Upper lobe of right lung (tissue), 1 donor: ENCODE data around the gene MCC. TPM values are rescaled to one million over a fixed set of nuclear protein-coding genes. Genes with fewer than 3 reads are reported as not detected.

Experiments
- ATAC-seq: fragments of 200-7000 bp; cut with Tn5 transposase; one replicate; pipeline ENCODE4 v1.9.1; 2020; ENCODE audit warnings: mild to moderate bottlenecking, moderate library complexity
- DNase-seq: peaks from one replicate; pipeline ENCODE4 v3.0.0-alpha.2; 2020
- H3K27ac ChIP-seq: fragments of 200-600 bp; one replicate; pipeline ENCODE4 v1.8.0; 2022
- H3K27me3 ChIP-seq: fragments of 200-600 bp; one replicate; pipeline ENCODE4 v1.8.0; 2022; ENCODE audit warnings: mild to moderate bottlenecking
- H3K36me3 ChIP-seq: fragments of 200-600 bp; one replicate; pipeline ENCODE4 v1.8.0; 2022
- H3K4me1 ChIP-seq: fragments of 200-600 bp; one replicate; pipeline ENCODE4 v1.8.0; 2022
- H3K4me3 ChIP-seq: fragments of 200-600 bp; one replicate; pipeline ENCODE4 v1.8.0; 2022; ENCODE audit warnings: mild to moderate bottlenecking
- H3K9me3 ChIP-seq: fragments of 200-600 bp; one replicate; pipeline ENCODE4 v1.8.0; 2022
- intact Hi-C: fragments of 100-400 bp; cut with DNase I; formaldehyde crosslinking; loops from one replicate; pipeline ENCODE4 v1.11.0; 2022
- total RNA-seq: library from RNA; stranded (reverse); fragmentation: NEBNext Ultra II Directional; extraction: Animal tissue kit (Norgen Biotek cat#: 25700); gene quantifications from one replicate; pipeline ENCODE4 v1.2.1, GENCODE V29; 2021
- TF ChIP-seq, protein P1 (sequence below): fragments of 200-600 bp; IDR thresholded peaks from one replicate; pipeline ENCODE4 v1.8.0; 2022; ENCODE audit warnings: antibody characterized with exemption
- donor health status: DM: no; HTN: yes; CAD: no; lungs with severe emphysema.

The MCC gene
- total RNA-seq, 1 donor from 2014 or later = 18.6 TPM

DNA sequence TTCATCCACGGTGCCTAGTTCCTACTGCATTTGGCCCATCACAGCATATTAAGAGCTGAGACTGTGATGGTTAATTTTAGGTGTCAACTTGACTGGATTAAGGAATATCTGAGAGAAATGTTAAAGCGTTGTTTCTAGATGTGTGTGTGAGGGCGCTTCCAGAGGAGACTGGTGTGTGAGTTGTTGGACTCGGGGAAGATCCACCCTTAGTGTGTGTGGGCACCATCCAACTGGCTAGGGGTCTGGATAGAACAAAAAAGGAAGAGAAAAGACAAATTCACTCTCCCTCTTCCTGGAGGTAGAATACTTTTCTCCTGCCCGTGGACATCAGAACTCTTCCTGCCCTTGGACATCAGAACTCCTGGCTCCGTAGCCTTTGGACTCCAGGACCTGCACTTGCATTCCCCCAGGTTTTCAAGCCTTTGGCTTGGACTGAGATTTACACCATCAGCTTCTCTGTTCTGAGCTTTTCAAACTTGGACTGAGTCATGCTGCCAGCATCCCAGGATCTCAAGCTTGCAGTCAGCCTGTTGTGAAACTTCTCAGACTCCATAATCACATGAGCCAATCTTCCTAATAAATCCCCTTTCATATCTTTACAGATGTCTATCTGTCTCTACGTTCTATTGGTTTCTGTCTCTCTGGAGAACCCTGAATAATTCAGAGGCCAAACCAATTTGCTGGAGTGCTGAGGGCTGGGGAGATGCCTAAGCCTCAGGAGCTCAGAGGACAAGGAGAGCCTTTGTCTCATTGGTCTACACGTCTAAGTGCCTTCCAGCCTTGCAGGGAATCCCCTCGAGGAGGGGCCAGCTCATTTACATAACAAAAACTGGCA is 347.2 kb downstream of the MCC start:
- no peaks in the 10 kb centered on the region for H3K4me1 ChIP-seq
- H3K9me3 ChIP-seq = no peaks in the 10 kb centered on the region
- no peaks in the 10 kb centered on the region for H3K36me3 ChIP-seq
- DNase-seq (no peak), ATAC-seq (no peak)
- H3K27ac ChIP-seq = no peak overlapping the region
- H3K27me3 ChIP-seq = no peaks in the 10 kb centered on the region
- TF ChIP-seq, protein P1, sequence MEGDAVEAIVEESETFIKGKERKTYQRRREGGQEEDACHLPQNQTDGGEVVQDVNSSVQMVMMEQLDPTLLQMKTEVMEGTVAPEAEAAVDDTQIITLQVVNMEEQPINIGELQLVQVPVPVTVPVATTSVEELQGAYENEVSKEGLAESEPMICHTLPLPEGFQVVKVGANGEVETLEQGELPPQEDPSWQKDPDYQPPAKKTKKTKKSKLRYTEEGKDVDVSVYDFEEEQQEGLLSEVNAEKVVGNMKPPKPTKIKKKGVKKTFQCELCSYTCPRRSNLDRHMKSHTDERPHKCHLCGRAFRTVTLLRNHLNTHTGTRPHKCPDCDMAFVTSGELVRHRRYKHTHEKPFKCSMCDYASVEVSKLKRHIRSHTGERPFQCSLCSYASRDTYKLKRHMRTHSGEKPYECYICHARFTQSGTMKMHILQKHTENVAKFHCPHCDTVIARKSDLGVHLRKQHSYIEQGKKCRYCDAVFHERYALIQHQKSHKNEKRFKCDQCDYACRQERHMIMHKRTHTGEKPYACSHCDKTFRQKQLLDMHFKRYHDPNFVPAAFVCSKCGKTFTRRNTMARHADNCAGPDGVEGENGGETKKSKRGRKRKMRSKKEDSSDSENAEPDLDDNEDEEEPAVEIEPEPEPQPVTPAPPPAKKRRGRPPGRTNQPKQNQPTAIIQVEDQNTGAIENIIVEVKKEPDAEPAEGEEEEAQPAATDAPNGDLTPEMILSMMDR = no peak
- intact Hi-C loops = no loop called here
- H3K4me3 ChIP-seq = no peak overlapping the region

DNA sequence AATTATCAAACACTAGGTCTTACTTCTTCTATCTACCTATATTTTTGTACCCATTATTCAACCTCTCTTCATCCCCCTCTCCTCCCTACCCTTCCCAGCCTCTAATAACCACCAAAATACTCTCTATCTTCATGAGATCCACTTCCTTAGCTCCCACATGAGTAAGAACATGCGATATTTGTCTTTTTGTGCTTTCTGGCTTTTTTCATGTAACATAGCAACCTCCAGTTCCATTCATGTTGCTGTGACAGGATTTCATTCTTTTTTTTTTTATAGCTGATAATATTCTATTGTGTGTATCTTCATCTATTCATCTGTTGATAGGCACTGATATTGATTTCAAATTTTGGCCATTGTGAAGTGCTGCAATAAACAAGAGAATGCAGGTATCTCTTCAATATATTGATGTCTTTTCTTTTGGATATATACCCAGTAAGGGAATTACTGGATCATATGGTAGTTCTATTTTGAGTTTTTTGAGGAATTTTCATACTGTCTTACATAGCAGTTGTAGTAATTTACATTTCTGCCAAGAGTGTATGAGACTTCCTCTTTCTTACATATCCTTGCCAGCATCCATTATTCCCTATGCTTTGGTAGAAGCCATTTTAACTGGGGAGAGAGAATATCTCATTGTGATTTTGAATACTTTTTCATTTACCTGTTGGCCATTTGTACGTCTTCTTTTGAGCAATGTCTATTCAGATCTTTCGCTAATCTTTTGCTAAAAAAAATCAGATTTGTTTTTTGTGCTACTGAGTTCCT is 354.9 kb downstream of the MCC start:
- Histone ChIP-seq H3K4me3 (no peak overlapping the region), H3K4me1 (no peaks in the 10 kb centered on the region), H3K27ac (no peak overlapping the region), H3K36me3 (no peaks in the 10 kb centered on the region), H3K9me3 (no peaks in the 10 kb centered on the region), H3K27me3 (no peaks in the 10 kb centered on the region)
- TF ChIP-seq, protein P1 = no peak
- intact Hi-C loops = no loop called here
- ATAC-seq = no peak
- no peak for DNase-seq

DNA sequence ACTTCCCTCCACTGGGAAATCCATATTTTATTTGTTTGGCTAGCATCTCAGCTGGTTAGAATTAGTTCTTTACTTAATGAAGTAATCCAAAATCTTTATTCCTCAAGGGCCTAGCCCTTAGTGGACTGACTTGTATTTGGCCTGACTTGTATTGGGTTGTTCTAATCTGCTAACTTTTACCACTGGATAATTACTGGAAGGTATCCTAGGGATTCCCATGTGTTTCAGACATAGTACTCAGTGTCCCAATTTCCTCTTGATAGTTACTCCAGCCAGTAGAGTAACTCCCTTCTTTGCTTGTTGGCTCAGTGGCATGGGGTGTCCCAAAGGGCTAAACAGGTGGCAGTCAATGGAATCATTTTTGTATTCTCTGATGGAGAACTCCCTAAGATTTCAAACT is 355.7 kb downstream of the MCC start:
- no peak for ATAC-seq
- Histone ChIP-seq H3K4me3 (no peak overlapping the region), H3K4me1 (no peaks in the 10 kb centered on the region), H3K36me3 (no peaks in the 10 kb centered on the region), H3K9me3 (no peaks in the 10 kb centered on the region), H3K27me3 (no peaks in the 10 kb centered on the region), H3K27ac (no peak overlapping the region)
- no peak for DNase-seq
- intact Hi-C loops = no loop called here
- TF ChIP-seq, protein P1 = no peak

DNA sequence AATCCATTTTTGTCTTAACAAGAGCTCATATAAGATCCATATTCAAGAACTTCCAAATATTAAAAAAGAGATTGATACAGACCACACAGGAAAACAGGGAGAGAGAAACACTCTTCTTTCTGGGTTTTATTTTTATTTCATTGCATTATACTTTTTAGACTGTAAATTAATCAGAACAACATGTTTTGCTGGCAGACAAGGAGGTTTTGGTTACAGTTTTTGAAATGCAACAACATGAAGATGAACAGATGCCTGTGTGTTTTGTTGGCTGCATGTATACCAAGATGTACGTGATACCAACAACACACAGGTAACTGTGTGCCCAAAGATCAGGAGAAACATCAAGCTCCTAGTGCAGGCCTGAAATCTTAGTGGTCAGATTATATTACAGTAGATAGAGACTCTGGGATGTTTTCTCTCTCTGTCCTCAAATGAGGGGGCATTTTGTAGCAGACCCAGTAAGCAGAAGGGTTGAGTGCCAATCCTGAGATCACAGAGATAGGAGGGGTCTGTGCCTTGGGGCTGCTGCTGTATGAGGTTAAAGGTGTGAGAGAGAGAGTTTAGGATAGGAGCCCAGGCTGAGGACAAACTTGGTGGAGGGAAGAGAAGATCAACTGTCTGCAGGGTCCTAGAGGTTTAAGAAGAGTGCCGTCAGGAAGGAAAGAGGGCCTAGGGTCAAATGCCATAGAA is 359.5 kb downstream of the MCC start:
- Histone ChIP-seq H3K27ac (no peak overlapping the region), H3K4me1 (no peaks in the 10 kb centered on the region), H3K36me3 (no peaks in the 10 kb centered on the region), H3K27me3 (no peaks in the 10 kb centered on the region), H3K9me3 (no peaks in the 10 kb centered on the region), H3K4me3 (no peak overlapping the region)
- DNase-seq (no peak), ATAC-seq (no peak)
- intact Hi-C loops = no loop called here
- TF ChIP-seq, protein P1 = no peak

DNA sequence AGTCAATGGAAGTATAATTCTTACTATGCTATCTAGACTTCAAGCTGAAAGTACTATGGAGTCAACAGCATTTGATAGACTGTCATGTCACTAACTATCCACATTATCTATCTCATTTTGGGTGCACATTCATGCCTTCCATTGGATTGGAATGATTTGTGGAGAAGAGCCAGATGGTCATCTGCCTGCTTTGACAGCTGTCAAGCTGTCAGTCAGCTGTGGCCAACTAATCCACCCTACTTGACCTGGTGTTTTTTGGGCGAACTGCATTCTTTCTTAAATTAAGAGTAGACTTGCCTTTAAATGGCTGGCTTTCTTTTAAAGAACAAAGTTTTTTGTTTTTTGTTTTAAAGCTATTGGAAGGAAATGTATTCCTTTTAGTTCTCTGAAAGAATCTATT is 360.2 kb downstream of the MCC start:
- intact Hi-C loops = no loop called here
- no peaks in the 10 kb centered on the region for H3K27me3 ChIP-seq
- DNase-seq = no peak

More for the DNA sequence above, 360.2 kb downstream of the MCC start:
- ATAC-seq = no peak
- no peaks in the 10 kb centered on the region for H3K36me3 ChIP-seq
- no peaks in the 10 kb centered on the region for H3K9me3 ChIP-seq
- H3K4me1 ChIP-seq = no peaks in the 10 kb centered on the region
- H3K27ac ChIP-seq = no peak overlapping the region
- TF ChIP-seq, protein P1 = no peak
- H3K4me3 ChIP-seq = no peak overlapping the region
